Esophagus squamous epithelium (tissue), 4 donors: ENCODE measurements around the gene DGAT2.

Experiments
- CTCF ChIP-seq, 6 experiments: fragments of 450-650 bp in 4 of 6; fragments of 200-600 bp in 2 of 6; sonication (generic) in 2 of 6; IDR thresholded peaks; one replicate each; pipeline ENCODE4 v1.5.1; 2016 to 2019; ENCODE audit warnings: antibody characterized with exemption in 6 of 6, mild to moderate bottlenecking in 4 of 6, moderate library complexity in 4 of 6
- POLR2A ChIP-seq, 4 donors: fragments of 450-650 bp; IDR thresholded peaks; one replicate each; pipeline ENCODE4 v1.6.1; 2017; ENCODE audit warnings: antibody characterized with exemption in 4 of 4, mild to moderate bottlenecking in 4 of 4, moderate library complexity in 3 of 4

GRCh38 chr11:75800136-75800675 lies 31.6 kb downstream of the DGAT2 start:
- TF ChIP-seq CTCF (IDR thresholded peaks at IDR 0.05) (no peak), POLR2A (IDR thresholded peaks at IDR 0.05) (no peak)
